Cardiac septum (tissue), 1 donor: ENCODE data around the gene SPINT2. TPM values are rescaled to one million over a fixed set of nuclear protein-coding genes. Genes with fewer than 3 reads are reported as not detected.

Experiments used
- DNase-seq: peaks from one replicate; pipeline ENCODE4 v3.0.0-alpha.2; 2020; ENCODE audit warnings: low spot score
- intact Hi-C: fragments of 100-400 bp; cut with DNase I; formaldehyde crosslinking; loops from one replicate; pipeline ENCODE4 v1.14.0; 2022
- total RNA-seq: library from RNA; stranded (reverse); fragmentation: NEBNext Ultra II Directional; extraction: Animal tissue kit (Norgen Biotek cat#: 25700); gene quantifications from one replicate; pipeline ENCODE4 v1.2.1, GENCODE V29; 2021
- donor health status: DM: no; HTN: no; CAD: no.

The SPINT2 gene
- total RNA-seq, 1 donor from 2014 or later = 17.3 TPM

DNA sequence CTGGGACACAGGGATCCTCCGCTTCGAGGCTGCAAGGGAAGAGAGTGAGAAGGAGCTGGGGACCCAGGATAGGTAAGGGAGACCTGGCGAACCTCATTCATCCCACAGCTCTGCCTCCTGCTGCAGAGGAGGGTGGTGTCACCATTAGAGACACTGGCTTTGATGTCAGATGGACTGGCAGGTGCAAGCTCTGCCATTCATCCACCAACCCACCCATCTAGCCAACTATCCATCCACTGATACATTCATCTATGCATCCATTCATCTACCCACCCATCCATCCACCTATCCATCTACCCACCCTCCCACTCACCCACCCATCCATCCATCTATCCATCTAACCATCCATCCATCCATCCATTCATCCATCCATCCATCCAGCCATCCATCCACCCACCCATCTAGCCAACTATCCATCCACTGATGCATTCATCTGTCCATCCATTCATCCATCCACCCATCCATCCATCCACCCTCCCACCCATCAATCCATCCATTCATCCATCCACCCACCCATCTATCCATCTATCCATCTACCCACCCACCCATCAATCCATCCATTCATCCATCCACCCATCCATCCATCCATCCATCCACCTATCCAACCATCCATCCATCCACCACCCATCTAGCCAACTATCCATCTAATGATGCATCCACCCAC, 45.4 kb downstream of the SPINT2 start:
- no peak for DNase-seq
- intact Hi-C loops = no loop called here

- no peak for DNase-seq
- intact Hi-C loops = no loop called here
Measured at GRCh38 chr19:38310279-38310670, 45.9 kb downstream of the SPINT2 start.

- DNase-seq = no peak
- intact Hi-C loops = no loop called here
Measured at GRCh38 chr19:38310986-38311385, 46.6 kb downstream of the SPINT2 start.

DNA sequence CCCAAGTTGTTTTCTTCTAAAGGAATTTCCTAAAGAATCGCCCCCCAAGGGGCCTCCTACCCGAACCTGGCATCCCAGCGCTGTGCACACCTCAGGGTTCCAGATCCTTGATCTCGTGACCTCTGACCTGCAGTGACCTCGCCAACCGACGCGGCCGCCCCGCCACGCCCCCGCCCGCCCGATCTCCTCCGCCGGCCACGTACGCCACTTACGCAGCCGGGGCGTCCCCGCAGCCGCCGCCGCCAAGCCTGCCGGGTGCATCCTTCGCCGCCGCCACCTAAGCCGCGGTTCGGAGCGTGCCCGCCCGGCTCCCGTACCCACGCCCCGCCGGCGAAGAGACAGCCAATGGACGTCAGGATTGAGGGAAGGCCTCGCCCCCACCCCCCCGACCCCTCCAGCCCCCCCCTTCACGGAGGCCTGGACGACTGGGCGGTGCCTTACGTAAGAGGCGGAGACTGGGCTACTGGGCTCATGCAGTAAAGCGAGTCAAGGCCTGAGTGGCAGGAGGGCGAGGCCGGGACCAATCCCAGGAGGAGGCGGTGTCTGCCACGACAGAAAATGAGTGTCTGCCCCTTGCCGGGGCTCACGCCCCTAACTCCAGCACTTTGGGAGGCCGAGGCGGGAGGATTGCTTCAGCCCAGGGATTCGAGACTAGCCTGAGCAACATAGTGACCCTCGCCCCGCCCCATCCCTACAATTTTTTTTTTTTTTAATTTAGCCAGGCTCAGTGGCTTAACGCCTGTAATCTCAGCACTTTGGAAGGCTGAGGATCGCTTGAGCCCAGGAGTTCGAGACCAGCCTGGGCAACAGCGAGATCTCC, 51.5 kb downstream of the SPINT2 start, which contains the start of gene YIF1B:
Gene YIF1B (minus strand): TSS at position 291 of the 820 bp plus-strand sequence. CDS start 30 bp downstream, at position 261.
- intact Hi-C loops = no loop called here

GRCh38 chr19:38316477-38317067, 52.2 kb downstream of the SPINT2 start:
- no peak for DNase-seq
- intact Hi-C loops = no loop called here

More for the DNA sequence above, 51.5 kb downstream of the SPINT2 start, which contains the start of gene YIF1B:
- DNase-seq = peak; percentile 98

DNA sequence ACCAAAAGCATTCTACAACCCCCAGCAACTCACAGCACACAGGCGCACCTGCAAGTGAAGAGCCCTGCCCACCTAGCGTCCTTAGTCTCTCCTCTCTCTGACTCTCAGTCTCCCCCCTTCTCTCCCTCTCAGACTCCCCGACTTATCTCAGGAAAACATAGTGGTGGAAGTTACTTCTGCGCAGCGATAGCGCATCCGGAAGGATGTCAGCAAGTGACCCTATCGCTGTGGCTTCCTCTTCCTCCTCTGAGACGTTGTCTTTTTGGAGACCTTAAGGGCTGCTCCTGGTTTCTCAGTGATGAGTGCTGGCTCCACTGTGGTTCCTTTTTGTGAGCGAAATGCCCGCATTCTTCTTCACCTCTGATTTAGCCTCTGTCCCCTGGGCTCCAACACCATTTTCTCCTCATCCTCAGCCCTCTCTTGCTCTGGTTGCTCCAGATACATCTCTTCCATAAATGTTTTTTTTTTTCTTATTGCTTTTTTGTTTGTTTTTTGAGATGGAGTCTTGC, 52.8 kb downstream of the SPINT2 start:
- intact Hi-C loops = no loop called here

GRCh38 chr19:38318660-38319059, 54.3 kb downstream of the SPINT2 start:
- intact Hi-C loops = no loop called here
- no peak for DNase-seq

More for the DNA sequence above, 52.8 kb downstream of the SPINT2 start:
- no peak for DNase-seq

- DNase-seq = peak; percentile 88
- intact Hi-C loops = loop anchor here (2.0 to 10.0 kb wide), 3 partner anchors 41 to 175 kb away; no protein-coding TSS in a partner anchor
Measured at GRCh38 chr19:38319421-38320258, 55.3 kb downstream of the SPINT2 start, which contains the start of gene KCNK6. TSS of gene KCNK6 (plus strand) at chr19:38319845. CDS start at chr19:38319951, 106 bp downstream.

GRCh38 chr19:38320969-38321339, 56.6 kb downstream of the SPINT2 start:
- no peak for DNase-seq
- intact Hi-C loops = loop anchor here (2.0 to 10.0 kb wide), 3 partner anchors 42 to 176 kb away; no protein-coding TSS in a partner anchor

DNA sequence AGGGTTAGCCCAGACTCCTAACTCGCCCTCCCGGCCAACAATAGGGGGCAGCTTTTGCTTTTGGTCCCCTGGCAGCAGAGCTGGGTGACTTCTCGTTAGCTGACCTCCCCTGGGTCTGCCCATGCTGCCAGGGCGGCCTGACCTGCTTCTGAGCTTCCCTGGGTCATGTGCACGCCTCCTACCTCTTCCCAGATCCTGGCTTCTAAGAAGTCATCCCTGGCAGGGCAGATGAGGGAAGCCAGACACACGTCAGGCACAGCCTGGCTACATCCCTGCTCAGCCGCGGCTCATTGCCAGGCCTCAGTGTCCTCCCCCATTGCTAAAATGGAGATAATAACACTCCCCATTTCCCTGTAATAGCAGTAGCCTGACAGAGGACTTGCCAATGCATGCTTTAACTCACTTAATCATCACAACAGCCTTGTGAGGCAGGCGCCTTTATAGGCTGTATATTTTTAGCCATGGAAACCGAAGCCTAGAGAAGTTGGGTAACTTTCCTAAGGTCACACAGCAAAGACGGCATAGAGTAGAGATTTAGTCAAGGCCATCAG, 57.3 kb downstream of the SPINT2 start:
- intact Hi-C loops = loop anchor here (2.0 to 10.0 kb wide), 4 partner anchors 43 to 177 kb away; no protein-coding TSS in a partner anchor
- peak; percentile 90 for DNase-seq

DNA sequence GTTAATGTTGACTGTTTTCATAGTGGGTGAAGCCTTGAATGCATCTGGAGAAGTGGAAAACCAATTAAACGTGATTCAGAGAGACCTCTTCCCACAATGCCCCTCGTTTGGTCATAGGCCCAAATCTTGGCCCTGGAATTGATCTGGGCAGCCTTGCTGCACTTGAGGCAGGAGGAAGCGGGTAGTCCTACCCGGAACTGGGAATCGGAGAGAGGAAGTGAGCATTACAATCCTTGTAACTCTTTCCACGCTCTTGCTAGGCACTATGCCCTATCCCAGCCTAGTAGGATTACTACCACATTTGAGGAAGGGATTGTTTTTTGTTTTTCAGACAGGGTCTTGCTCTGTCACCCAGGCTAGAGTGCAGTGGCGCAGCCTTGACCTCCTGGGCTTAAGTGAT, 58.9 kb downstream of the SPINT2 start:
- intact Hi-C loops = loop anchor here (2.0 to 10.0 kb wide), 3 partner anchors 76 to 178 kb away; no protein-coding TSS in a partner anchor
- no peak for DNase-seq

- no peak for DNase-seq
- intact Hi-C loops = loop anchor here (5.0 to 10.0 kb wide), 2 partner anchors 77 to 180 kb away; no protein-coding TSS in a partner anchor
Measured at GRCh38 chr19:38324431-38324830, 60.1 kb downstream of the SPINT2 start.

DNA sequence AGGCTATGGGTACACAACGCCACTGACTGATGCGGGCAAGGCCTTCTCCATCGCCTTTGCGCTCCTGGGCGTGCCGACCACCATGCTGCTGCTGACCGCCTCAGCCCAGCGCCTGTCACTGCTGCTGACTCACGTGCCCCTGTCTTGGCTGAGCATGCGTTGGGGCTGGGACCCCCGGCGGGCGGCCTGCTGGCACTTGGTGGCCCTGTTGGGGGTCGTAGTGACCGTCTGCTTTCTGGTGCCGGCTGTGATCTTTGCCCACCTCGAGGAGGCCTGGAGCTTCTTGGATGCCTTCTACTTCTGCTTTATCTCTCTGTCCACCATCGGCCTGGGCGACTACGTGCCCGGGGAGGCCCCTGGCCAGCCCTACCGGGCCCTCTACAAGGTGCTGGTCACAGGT, 62.2 kb downstream of the SPINT2 start:
- DNase-seq = no peak
- intact Hi-C loops = loop anchor here (10.0 kb wide), 1 partner anchor 182 kb away; no protein-coding TSS in a partner anchor

GRCh38 chr19:38329651-38330050, 65.3 kb downstream of the SPINT2 start:
- DNase-seq = no peak
- intact Hi-C loops = loop anchor here (10.0 kb wide), 1 partner anchor 185 kb away; no protein-coding TSS in a partner anchor

GRCh38 chr19:38331728-38332127, 67.4 kb downstream of the SPINT2 start:
- intact Hi-C loops = no loop called here
- DNase-seq = no peak

GRCh38 chr19:38333245-38333644, 68.9 kb downstream of the SPINT2 start:
- intact Hi-C loops = no loop called here

GRCh38 chr19:38335949-38336637, 71.7 kb downstream of the SPINT2 start:
- DNase-seq = peak; percentile 97
- intact Hi-C loops = loop anchor here (1.0 to 5.0 kb wide), 4 partner anchors 38 to 429 kb away; partner anchors contain the start of genes PSMD8, SIPA1L3 and WDR87

More at GRCh38 chr19:38333245-38333644, 68.9 kb downstream of the SPINT2 start:
- DNase-seq = no peak
